ENCODE results near the gene WWC2. TPM values are rescaled to one million over a fixed set of nuclear protein-coding genes. Genes with fewer than 3 reads are reported as not detected.
"Not testable (repeated sequence)": the region's sequence is repeated elsewhere in the genome, so short reads cannot be mapped to it uniquely, and the experiment has no call there.

The WWC2 gene
- total RNA-seq, 1 donor from 2014 or later: 0.32 TPM

GRCh38 chr4:183326387-183326786, 227.3 kb downstream of the WWC2 start:
- intact Hi-C loops (cut with micrococcal nuclease): not testable (repeated sequence)

GRCh38 chr4:183326853-183327252, 227.8 kb downstream of the WWC2 start:
- intact Hi-C loops (cut with micrococcal nuclease): no loop called here

- intact Hi-C loops (cut with micrococcal nuclease): no loop called here
These were observed 228.8 kb downstream of the WWC2 start for GRCh38 chr4:183327827-183328226.

- intact Hi-C loops (cut with micrococcal nuclease): no loop called here
These were observed 229.8 kb downstream of the WWC2 start for GRCh38 chr4:183328832-183329231.

GRCh38 chr4:183329244-183329643, 230.2 kb downstream of the WWC2 start:
- intact Hi-C loops (cut with micrococcal nuclease): no loop called here

- intact Hi-C loops (cut with micrococcal nuclease): no loop called here
These were observed 231.1 kb downstream of the WWC2 start for GRCh38 chr4:183329954-183330742.

- intact Hi-C loops (cut with micrococcal nuclease): no loop called here
These were observed 231.8 kb downstream of the WWC2 start for GRCh38 chr4:183330841-183331240.

- intact Hi-C loops (cut with micrococcal nuclease): no loop called here
These were observed 233.4 kb downstream of the WWC2 start for GRCh38 chr4:183332447-183332846.

- intact Hi-C loops (cut with micrococcal nuclease): no loop called here
These were observed 234.1 kb downstream of the WWC2 start for GRCh38 chr4:183333202-183333601.

GRCh38 chr4:183333983-183334382, 234.9 kb downstream of the WWC2 start:
- intact Hi-C loops (cut with micrococcal nuclease): no loop called here

- intact Hi-C loops (cut with micrococcal nuclease): no loop called here
These were observed 236.4 kb downstream of the WWC2 start for GRCh38 chr4:183335369-183335940.

GRCh38 chr4:183337349-183337748, 238.3 kb downstream of the WWC2 start:
- intact Hi-C loops (cut with micrococcal nuclease): no loop called here

GRCh38 chr4:183337833-183338232, 238.8 kb downstream of the WWC2 start:
- intact Hi-C loops (cut with micrococcal nuclease): no loop called here

GRCh38 chr4:183342541-183343533, 243.8 kb downstream of the WWC2 start:
- intact Hi-C loops (cut with micrococcal nuclease): no loop called here

GRCh38 chr4:183343730-183344129, 244.7 kb downstream of the WWC2 start:
- intact Hi-C loops (cut with micrococcal nuclease): no loop called here

- intact Hi-C loops (cut with micrococcal nuclease): no loop called here
These were observed 245.6 kb downstream of the WWC2 start for GRCh38 chr4:183344523-183345255.

GRCh38 chr4:183345261-183345660, 246.2 kb downstream of the WWC2 start:
- intact Hi-C loops (cut with micrococcal nuclease): no loop called here

- intact Hi-C loops (cut with micrococcal nuclease): no loop called here
These were observed 248.1 kb downstream of the WWC2 start for GRCh38 chr4:183347146-183347545.

GRCh38 chr4:183347566-183347965, 248.5 kb downstream of the WWC2 start:
- intact Hi-C loops (cut with micrococcal nuclease): no loop called here

- intact Hi-C loops (cut with micrococcal nuclease): no loop called here
These were observed 249.1 kb downstream of the WWC2 start for GRCh38 chr4:183348136-183348535.
